HUES48 (cell line): ENCODE results near the gene MYBBP1A.
A peak's percentile ranks its signal among the peaks of the same experiment; 100 is the strongest.

Source experiments
- H3K27ac ChIP-seq: one replicate; pipeline ENCODE4 v1.7.0; 2013; ENCODE audit warnings: low read depth, low read length, inconsistent platforms
- H3K27me3 ChIP-seq: 2 replicates; pipeline ENCODE4 v1.6.1; 2013; ENCODE audit warnings: mild to moderate bottlenecking, low read length; ENCODE audit not compliant: control insufficient read depth, insufficient read depth
- H3K36me3 ChIP-seq: 2 replicates; pipeline ENCODE4 v1.6.1; 2013; ENCODE audit warnings: low read length; ENCODE audit not compliant: control insufficient read depth, insufficient read depth
- H3K4me1 ChIP-seq: 2 replicates; pipeline ENCODE4 v1.6.1; 2013; ENCODE audit warnings: mild to moderate bottlenecking, low read length; ENCODE audit not compliant: control insufficient read depth, insufficient read depth
- H3K4me3 ChIP-seq: 2 replicates; pipeline ENCODE4 v1.5.1; 2013; ENCODE audit warnings: mild to moderate bottlenecking, low read depth, low read length
- H3K9ac ChIP-seq: 2 replicates; pipeline ENCODE4 v1.6.1; 2013; ENCODE audit warnings: mild to moderate bottlenecking, low read depth, low read length, moderate library complexity
- H3K9me3 ChIP-seq: 2 replicates; pipeline ENCODE4 v1.6.1; 2013; ENCODE audit warnings: low read length; ENCODE audit not compliant: control insufficient read depth, insufficient read depth

MYBBP1A gene

GRCh38 chr17:4588391-4588790 is 33.2 kb upstream of the MYBBP1A start:
- Histone ChIP-seq H3K9ac (no peak overlapping the region), H3K4me1 (peaks cover 7% of the 10 kb centered on the region; the same call in 1 of the 2 replicates), H3K36me3 (no peaks in the 10 kb centered on the region), H3K9me3 (no peaks in the 10 kb centered on the region), H3K27me3 (peaks cover 31% of the 10 kb centered on the region), H3K4me3 (no peak overlapping the region), H3K27ac (no peak overlapping the region)

- peaks cover 37% of the 10 kb centered on the region for H3K27me3 ChIP-seq
- H3K4me1 ChIP-seq: peaks cover 7% of the 10 kb centered on the region; the same call in 1 of the 2 replicates
- H3K9me3 ChIP-seq: no peaks in the 10 kb centered on the region
- H3K36me3 ChIP-seq: no peaks in the 10 kb centered on the region
- no peak overlapping the region for H3K9ac ChIP-seq
- no peak overlapping the region for H3K4me3 ChIP-seq
- no peak overlapping the region for H3K27ac ChIP-seq
Observed at GRCh38 chr17:4587803-4588202, 32.6 kb upstream of the MYBBP1A start.

- peaks cover 43% of the 10 kb centered on the region for H3K27me3 ChIP-seq
- no peaks in the 10 kb centered on the region for H3K9me3 ChIP-seq
- no peak overlapping the region for H3K9ac ChIP-seq
- no peak overlapping the region for H3K4me3 ChIP-seq
- H3K36me3 ChIP-seq: no peaks in the 10 kb centered on the region
- no peak overlapping the region for H3K27ac ChIP-seq
- H3K4me1 ChIP-seq: peaks cover 7% of the 10 kb centered on the region; the same call in 1 of the 2 replicates
Observed at GRCh38 chr17:4587195-4587594, 32.0 kb upstream of the MYBBP1A start.

GRCh38 chr17:4586043-4586442 is 30.9 kb upstream of the MYBBP1A start:
- H3K9me3 ChIP-seq: no peaks in the 10 kb centered on the region
- H3K4me1 ChIP-seq: peaks cover 10% of the 10 kb centered on the region; the same call in 1 of the 2 replicates
- H3K9ac ChIP-seq: no peak overlapping the region
- no peak overlapping the region for H3K27ac ChIP-seq
- H3K27me3 ChIP-seq: peaks cover 45% of the 10 kb centered on the region
- H3K36me3 ChIP-seq: no peaks in the 10 kb centered on the region
- H3K4me3 ChIP-seq: no peak overlapping the region

GRCh38 chr17:4585638-4585994 is 30.4 kb upstream of the MYBBP1A start:
- H3K36me3 ChIP-seq: no peaks in the 10 kb centered on the region
- H3K4me1 ChIP-seq: peaks cover 10% of the 10 kb centered on the region; the same call in 1 of the 2 replicates
- H3K27ac ChIP-seq: no peak overlapping the region
- no peaks in the 10 kb centered on the region for H3K9me3 ChIP-seq
- H3K9ac ChIP-seq: no peak overlapping the region
- no peak overlapping the region for H3K4me3 ChIP-seq
- H3K27me3 ChIP-seq: peaks cover 45% of the 10 kb centered on the region

- no peaks in the 10 kb centered on the region for H3K36me3 ChIP-seq
- H3K27ac ChIP-seq: no peak overlapping the region
- peaks cover 10% of the 10 kb centered on the region; the same call in 1 of the 2 replicates for H3K4me1 ChIP-seq
- peak overlapping the region; percentile 66; the same call in 1 of the 2 replicates for H3K4me3 ChIP-seq
- H3K9ac ChIP-seq: no peak overlapping the region
- H3K27me3 ChIP-seq: peaks cover 45% of the 10 kb centered on the region
- no peaks in the 10 kb centered on the region for H3K9me3 ChIP-seq
Observed at GRCh38 chr17:4584917-4585637, 29.9 kb upstream of the MYBBP1A start.

- Histone ChIP-seq H3K9ac (no peak within 1 kb of the TSS), H3K4me3 (peak within 1 kb of the TSS; percentile 66), H3K27me3 (peaks cover 45% of the 10 kb centered on the region)
Observed at GRCh38 chr17:4584101-4584916, 29.1 kb upstream of the MYBBP1A start, which contains the start of gene SMTNL2. Gene SMTNL2 (plus strand): TSS chr17:4584529. CDS start chr17:4584606, 77 bp downstream.

GRCh38 chr17:4583782-4584100 is 28.6 kb upstream of the MYBBP1A start:
- H3K4me3 ChIP-seq: peak overlapping the region; percentile 66
- H3K27me3 ChIP-seq: peaks cover 45% of the 10 kb centered on the region
- H3K27ac ChIP-seq: no peak overlapping the region
- H3K36me3 ChIP-seq: no peaks in the 10 kb centered on the region
- peaks cover 10% of the 10 kb centered on the region; the same call in 1 of the 2 replicates for H3K4me1 ChIP-seq
- H3K9ac ChIP-seq: no peak overlapping the region
- H3K9me3 ChIP-seq: no peaks in the 10 kb centered on the region

More at GRCh38 chr17:4584101-4584916, 29.1 kb upstream of the MYBBP1A start, which contains the start of gene SMTNL2:
- no peaks in the 10 kb centered on the region for H3K9me3 ChIP-seq
- H3K4me1 ChIP-seq: peaks cover 10% of the 10 kb centered on the region; the same call in 1 of the 2 replicates
- no peaks in the 10 kb centered on the region for H3K36me3 ChIP-seq
- H3K27ac ChIP-seq: no peak within 1 kb of the TSS

- H3K36me3 ChIP-seq: no peaks in the 10 kb centered on the region
- peaks cover 10% of the 10 kb centered on the region; the same call in 1 of the 2 replicates for H3K4me1 ChIP-seq
- peaks cover 45% of the 10 kb centered on the region for H3K27me3 ChIP-seq
- H3K27ac ChIP-seq: no peak overlapping the region
- no peaks in the 10 kb centered on the region for H3K9me3 ChIP-seq
- no peak overlapping the region for H3K4me3 ChIP-seq
- H3K9ac ChIP-seq: no peak overlapping the region
Observed at GRCh38 chr17:4583206-4583605, 28.0 kb upstream of the MYBBP1A start.

- H3K4me3 ChIP-seq: no peak overlapping the region
- H3K27ac ChIP-seq: no peak overlapping the region
- H3K27me3 ChIP-seq: peaks cover 45% of the 10 kb centered on the region
- no peaks in the 10 kb centered on the region for H3K36me3 ChIP-seq
- peaks cover 10% of the 10 kb centered on the region; the same call in 1 of the 2 replicates for H3K4me1 ChIP-seq
- H3K9me3 ChIP-seq: no peaks in the 10 kb centered on the region
- H3K9ac ChIP-seq: no peak overlapping the region
Observed at GRCh38 chr17:4582691-4583090, 27.5 kb upstream of the MYBBP1A start.

- Histone ChIP-seq H3K9me3 (no peaks in the 10 kb centered on the region), H3K36me3 (no peaks in the 10 kb centered on the region), H3K4me3 (no peak overlapping the region), H3K9ac (no peak overlapping the region), H3K27me3 (peaks cover 45% of the 10 kb centered on the region), H3K27ac (no peak overlapping the region), H3K4me1 (peaks cover 15% of the 10 kb centered on the region; the same call in 1 of the 2 replicates)
Observed at GRCh38 chr17:4582101-4582501, 26.9 kb upstream of the MYBBP1A start.
